Transverse colon (tissue), 4 donors: ENCODE data around the gene LPCAT4.
"Not testable (repeated sequence)": the region's sequence is repeated elsewhere in the genome, so short reads cannot be mapped to it uniquely, and the experiment has no call there.

Experiments
- CTCF ChIP-seq, 5 experiments: fragments of 200-600 bp in 3 of 5; fragments of 450-650 bp in 2 of 5; sonication (generic) in 3 of 5; IDR thresholded peaks; 1 replicate in 2 of 5; 2 replicates in 3 of 5; pipeline ENCODE4 v1.5.1; 2016 to 2017; ENCODE audit warnings: antibody characterized with exemption in 5 of 5, inconsistent platforms in 3 of 5, mild to moderate bottlenecking in 2 of 5, moderate library complexity in 1 of 5
- POLR2A ChIP-seq: fragments of 450-650 bp; IDR thresholded peaks from one replicate; pipeline ENCODE4 v1.6.1; 2016; ENCODE audit warnings: antibody characterized with exemption, mild to moderate bottlenecking, moderate library complexity
- POLR2AphosphoS5 ChIP-seq, 3 donors: sonication (generic); formaldehyde crosslinking; IDR thresholded peaks; one replicate each; pipeline ENCODE4 v1.6.1; 2016; ENCODE audit warnings: antibody characterized with exemption in 3 of 3

GRCh38 chr15:34389594-34390086, 22.6 kb upstream of the LPCAT4 start:
- TF ChIP-seq CTCF (IDR thresholded peaks at IDR 0.05); POLR2AphosphoS5 (IDR thresholded peaks at IDR 0.05); POLR2A: not testable (repeated sequence)
